K562 (cell line): Measurements from ENCODE around the gene PUS7. TPM values are rescaled to one million over a fixed set of nuclear protein-coding genes. Genes with fewer than 3 reads are reported as not detected.
A peak's percentile ranks its signal among the peaks of the same experiment; 100 is the strongest.

Experiments used
- ATAC-seq: fragments of 200-7000 bp; cut with Tn5 transposase; 3 replicates; pipeline ENCODE4 v1.9.1; 2020; ENCODE audit warnings: moderate library complexity
- BruUV-seq: library from RNA; stranded (reverse); fragments of 400-500 nt; replicated peaks from 2 replicates; lab custom pipeline; 2021; lab: Mats Ljungman, UMichigan
- CTCF ChIA-PET: fragments of 300-600 bp; formaldehyde crosslinking; extraction: SDS; loops from one replicate; lab custom pipeline; 2021; ENCODE audit warnings: low intra/inter-chr PET ratio; lab: Yijun Ruan, JAX
- POLR2A ChIA-PET: fragments of 300-600, 350-650 bp; sonication (Branson Sonifier 250); formaldehyde crosslinking; extraction: SDS; loops from one replicate; lab custom pipeline; 2021; ENCODE audit warnings: antibody characterized with exemption, inconsistent platforms; lab: Yijun Ruan, JAX
- DNase-seq, 4 experiments: peaks; one replicate each; pipeline versions ENCODE4 v3.0.0 to v3.0.0-alpha.2; 2011 to 2018; ENCODE audit warnings: low spot score in 3 of 4, mixed read lengths in 3 of 4; ENCODE audit errors: extremely low read depth in 1 of 4
- FAIRE-seq: peaks from 2 replicates; lab custom pipeline; 2011; peaks lifted over from hg19 to GRCh38; lab: Jason Lieb, UNC
- H2AFZ ChIP-seq: 2 replicates; pipeline ENCODE4 v1.6.0; 2011; ENCODE audit warnings: low read depth, low read length, control low read depth, inconsistent platforms
- H3K27ac ChIP-seq: fragments of 200-600 bp; 3 replicates; pipeline ENCODE4 v1.8.0; 2011; ENCODE audit warnings: low read depth, mild to moderate bottlenecking, control low read depth, inconsistent platforms, low read length, moderate library complexity, mixed read lengths; ENCODE audit errors: extremely low read depth
- H3K27me3 ChIP-seq, 2 experiments: fragments of 300-600 bp in 1 of 2; 2 replicates in 1 of 2; 3 replicates in 1 of 2; pipeline versions ENCODE4 v1.6.0 to v1.8.0; 2011; ENCODE audit warnings: inconsistent platforms in 2 of 2, low read length in 2 of 2, mild to moderate bottlenecking in 1 of 2, mixed read lengths in 1 of 2, moderate library complexity in 1 of 2; ENCODE audit not compliant: control insufficient read depth in 2 of 2, insufficient read depth in 2 of 2
- H3K36me3 ChIP-seq: fragments of 300-600 bp; 3 replicates; pipeline ENCODE4 v1.8.0; 2011; ENCODE audit warnings: mild to moderate bottlenecking, low read length, inconsistent platforms; ENCODE audit not compliant: control insufficient read depth, insufficient read depth
- H3K4me1 ChIP-seq, 2 experiments: fragments of 200-600 bp in 1 of 2; replicated peaks in 1 of 2; 2 replicates in 1 of 2; 3 replicates in 1 of 2; pipeline versions ENCODE4 v1.5.1 to v1.8.0; 2011; ENCODE audit warnings: inconsistent platforms in 2 of 2, low read length in 2 of 2, mild to moderate bottlenecking in 1 of 2, mixed read lengths in 1 of 2, moderate library complexity in 1 of 2; ENCODE audit not compliant: control insufficient read depth in 2 of 2, insufficient read depth in 2 of 2
- H3K4me2 ChIP-seq: 2 replicates; pipeline ENCODE4 v1.6.1; 2011; ENCODE audit warnings: low read length, control low read depth, inconsistent platforms, mixed read lengths; ENCODE audit not compliant: insufficient read depth
- H3K4me3 ChIP-seq: fragments of 200-600 bp; sonication (generic), shearing (Covaris generic); 2 replicates; pipeline ENCODE4 v1.5.1; 2016; ENCODE audit warnings: control low read depth, inconsistent platforms
- H3K79me2 ChIP-seq: fragments of 200-600 bp; 3 replicates; pipeline ENCODE4 v1.8.0; 2011; ENCODE audit warnings: low read length, inconsistent platforms; ENCODE audit not compliant: control insufficient read depth, insufficient read depth
- H3K9ac ChIP-seq, 2 experiments: 2 replicates each; pipeline versions ENCODE4 v1.6.0 to v1.6.1; 2011; ENCODE audit warnings: low read depth in 2 of 2, low read length in 2 of 2, control low read depth in 1 of 2, inconsistent platforms in 1 of 2, mild to moderate bottlenecking in 1 of 2, mixed read lengths in 1 of 2; ENCODE audit not compliant: insufficient read depth in 1 of 2
- H3K9me1 ChIP-seq: one replicate; pipeline ENCODE4 v1.6.0; 2011; ENCODE audit warnings: inconsistent platforms, mild to moderate bottlenecking, low read length, moderate library complexity; ENCODE audit not compliant: control insufficient read depth, insufficient read depth
- H3K9me3 ChIP-seq: replicated peaks from 2 replicates; pipeline ENCODE4 v1.5.1; 2011; ENCODE audit warnings: low read depth, low read length, inconsistent platforms; ENCODE audit not compliant: control insufficient read depth, insufficient read depth
- H4K20me1 ChIP-seq: replicated peaks from 2 replicates; pipeline ENCODE4 v1.6.1; 2011; ENCODE audit warnings: low read length, inconsistent platforms, mixed read lengths; ENCODE audit not compliant: control insufficient read depth, insufficient read depth
- ARID3A ChIP-seq: IDR thresholded peaks from 2 replicates; pipeline ENCODE4 v1.6.1; 2012; ENCODE audit warnings: low read depth, low read length, improper control_type of control experiment, borderline replicate concordance
- CHAMP1 ChIP-seq: fragments of 450-650 bp; IDR thresholded peaks from 2 replicates; pipeline ENCODE4 v1.6.1; 2016; ENCODE audit warnings: mild to moderate bottlenecking
- KDM1A ChIP-seq, 2 experiments: fragments of 450-650 bp; IDR thresholded peaks; 2 replicates each; pipeline ENCODE4 v1.6.1; 2016; ENCODE audit warnings: mild to moderate bottlenecking in 2 of 2
- KLF6 ChIP-seq: fragments of 250-450 bp; sonication (Bioruptor Pico); IDR thresholded peaks from 2 replicates; pipeline ENCODE4 v1.4.0; 2020; ENCODE audit warnings: mild to moderate bottlenecking, moderate library complexity, borderline replicate concordance
- MYNN ChIP-seq, 2 experiments: sonication (generic); formaldehyde crosslinking in 1 of 2; IDR thresholded peaks; 2 replicates each; pipeline versions ENCODE4 v1.5.0 to v1.6.1; 2016 to 2020; ENCODE audit warnings: antibody characterized with exemption in 1 of 2, missing genetic modification reagents in 1 of 2
- POLR2A ChIP-seq: fragments of 450-650 bp; conservative IDR thresholded peaks from 2 replicates; pipeline ENCODE4 v1.6.1; 2016
- POLR2B ChIP-seq: fragments of 450-650 bp; IDR thresholded peaks from 2 replicates; pipeline ENCODE4 v1.6.1; 2018; ENCODE audit warnings: low read depth; ENCODE audit not compliant: partially characterized antibody
- SUPT5H ChIP-seq: fragments of 450-650 bp; IDR thresholded peaks from 2 replicates; pipeline ENCODE4 v1.6.1; 2016
- ZBTB49 ChIP-seq: sonication (generic); formaldehyde crosslinking; IDR thresholded peaks from 2 replicates; pipeline ENCODE4 v1.8.0; 2022; ENCODE audit warnings: missing genetic modification reagents, mild to moderate bottlenecking, borderline replicate concordance
- ZNF133 ChIP-seq: fragments of 250-450 bp; sonication (Bioruptor Pico); IDR thresholded peaks from 2 replicates; pipeline ENCODE4 v1.4.0; 2020; ENCODE audit warnings: mild to moderate bottlenecking
- WGBS: fragments of 100-300 bp; shearing (Covaris generic); methylation state at CpG from one replicate; pipeline ENCODE4 v1.1.6; 2016; ENCODE audit warnings: low coverage, mixed read lengths; ENCODE audit not compliant: insufficient coverage; ENCODE audit errors: missing lambda C conversion rate; 5-methylcytosine and 5-hydroxymethylcytosine counted together
- in situ Hi-C: fragments of 300-500 bp; cut with MboI; formaldehyde crosslinking; loops from 4 replicates; pipeline ENCODE4 v1.15.0; 2018; ENCODE audit warnings: inconsistent platforms, mixed read lengths
- intact Hi-C: fragments of 100-400 bp; cut with micrococcal nuclease; formaldehyde crosslinking; loops from 2 replicates; pipeline ENCODE4 v1.14.2; 2022
- polyA plus RNA-seq, 8 experiments: library from polyadenylated mRNA; depleted of rRNA in 4 of 8; stranded (reverse) in 5 of 8; unstranded in 3 of 8; fragments of >200 nt; fragmentation: Nextera tagmentation in 2 of 8; fragmentation: Illumina TruSeq in 1 of 8; extraction: Ambion mirVana in 2 of 8; extraction: Trizol in 1 of 8; gene quantifications; 2 replicates each; pipeline versions ENCODE4 v1.2.1 to v1.2.3, GENCODE V29; 2011 to 2014; ENCODE audit warnings: inconsistent platforms in 1 of 8, missing spikeins in 1 of 8
- total RNA-seq, 7 experiments: library from RNA; depleted of rRNA in 6 of 7; stranded (reverse); fragments of >200 nt in 6 of 7; fragmentation: Illumina TruSeq in 2 of 7; extraction: Trizol in 2 of 7; gene quantifications; 2 replicates each; pipeline versions ENCODE4 v1.2.1 to v1.2.3, GENCODE V29; 2011 to 2021; ENCODE audit warnings: low replicate concordance in 1 of 7

Gene PUS7
- total and polyA plus RNA-seq, 9 of the 15 experiments (the other 6 are each of a cell fraction or from before 2014, with no cell fraction given) = 15.1 to 95.6 (median 63.2) TPM

DNA sequence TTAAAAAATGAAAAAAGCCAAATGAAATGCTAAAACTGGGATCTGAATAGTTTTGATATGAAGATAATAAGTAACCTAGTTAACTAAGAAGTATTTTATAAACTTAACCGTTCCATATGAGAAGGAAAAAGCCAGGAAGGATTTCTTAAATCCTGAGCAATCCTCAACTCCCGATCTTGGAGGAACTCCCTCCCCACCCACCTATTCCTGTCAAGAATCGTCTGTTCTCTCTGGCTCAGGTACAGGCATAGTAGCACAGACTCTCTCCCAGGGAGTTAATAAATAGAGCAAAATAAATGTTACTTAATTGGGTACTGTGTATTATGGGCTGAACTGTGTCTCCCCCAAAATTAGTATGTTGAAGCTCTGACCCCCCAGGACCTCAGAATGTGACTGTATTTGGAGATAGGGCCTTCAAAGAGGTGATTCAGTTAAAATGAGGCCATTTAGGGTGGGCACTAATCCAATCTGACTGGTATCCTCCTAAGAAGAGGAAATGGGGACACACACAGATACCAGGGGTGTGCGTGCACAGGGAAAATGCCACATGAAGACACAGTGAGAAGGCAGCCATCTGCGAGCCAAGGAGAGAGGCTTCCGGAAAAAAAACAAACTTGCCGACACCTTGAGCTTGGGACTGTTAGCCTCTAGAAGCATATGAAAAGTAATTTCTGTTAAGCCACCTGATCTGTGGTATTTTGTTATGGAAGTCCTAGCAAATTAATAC lies 28.7 kb downstream of the PUS7 start:
- no peaks in the 10 kb centered on the region for H4K20me1 ChIP-seq
- in situ Hi-C loops (no loop called here), intact Hi-C loops (no loop called here)
- 93% methylated on average over 7 of the region's 7 CpGs for WGBS
- 0 out of 3 replicates have a peak, but pooled peaks cover 3% of the 10 kb centered on the region for H3K79me2 ChIP-seq
- H3K9ac ChIP-seq = no peak overlapping the region
- no peak overlapping the region for H3K4me2 ChIP-seq
- ATAC-seq (no peak), FAIRE-seq (no peak), DNase-seq (no peak)
- H2AFZ ChIP-seq = no peak overlapping the region
- ChIA-PET POLR2A (interaction anchor here (0.8 to 1.1 kb wide), 2 partner anchors 10 to 12 kb away, joined by 3 read pairs; no protein-coding TSS in a partner anchor), CTCF (no interaction called here)
- H3K27ac ChIP-seq = no peak overlapping the region
- H3K4me1 ChIP-seq = peaks cover 0 to under 1% of the 10 kb centered on the region in 2 experiments; a peak in 2 of 5 replicates
- no peaks in the 10 kb centered on the region for H3K9me1 ChIP-seq
- no peaks in the 10 kb centered on the region for H3K9me3 ChIP-seq
- H3K36me3 ChIP-seq = peaks cover 76% of the 10 kb centered on the region
- no peaks in the 10 kb centered on the region for H3K27me3 ChIP-seq
- no TSS peak for BruUV-seq
- H3K4me3 ChIP-seq = no peak overlapping the region
- TF ChIP-seq POLR2B = peak; percentile 20
- TF ChIP-seq KDM1A (IDR thresholded peaks at IDR 0.05) = no peak
- 0 out of 2 replicates have a peak, but pooled peaks have one; percentile 17 for TF ChIP-seq SUPT5H
- no peak for TF ChIP-seq ARID3A
- TF ChIP-seq CHAMP1 = no peak
- no peak for TF ChIP-seq ZNF133
- 0 out of 2 replicates have a peak, but pooled peaks have one; percentile 6 for TF ChIP-seq MYNN (IDR thresholded peaks at IDR 0.05)
- TF ChIP-seq MYNN (CRISPR knock-in tag; IDR thresholded peaks at IDR 0.05) = no peak
- TF ChIP-seq POLR2A = peak; percentile 39
- no peak for TF ChIP-seq ZBTB49 (CRISPR knock-in tag)
- TF ChIP-seq KLF6 = no peak
